Stomach (tissue), 4 donors: ENCODE measurements around the gene LHFPL3.

Experiments used
- CTCF ChIP-seq, 7 experiments: fragments of 450-650 bp in 4 of 7; fragments of 200-600 bp in 3 of 7; sonication (generic) in 3 of 7; IDR thresholded peaks; one replicate each; pipeline ENCODE4 v1.5.1; 2016 to 2019; ENCODE audit warnings: antibody characterized with exemption in 7 of 7, control low read depth in 2 of 7, mild to moderate bottlenecking in 1 of 7
- POLR2A ChIP-seq, 4 donors: fragments of 450-650 bp; IDR thresholded peaks; one replicate each; pipeline ENCODE4 v1.6.1; 2016; ENCODE audit warnings: antibody characterized with exemption in 4 of 4, control low read depth in 2 of 4, mild to moderate bottlenecking in 1 of 4, moderate library complexity in 1 of 4

GRCh38 chr7:104843198-104843597 is 514.8 kb downstream of the LHFPL3 start:
- TF ChIP-seq CTCF (IDR thresholded peaks at IDR 0.05): no peak
- TF ChIP-seq POLR2A (IDR thresholded peaks at IDR 0.05): no peak
